IMR-90 (cell line): ENCODE measurements around the gene FAM20C.

Experiments used
- BHLHE40 ChIP-seq: fragments of 150-350 bp; IDR thresholded peaks from 2 replicates; pipeline ENCODE4 v1.6.1; 2016; ENCODE audit warnings: mild to moderate bottlenecking, low read depth, low read length
- CEBPB ChIP-seq: IDR thresholded peaks from 2 replicates; pipeline ENCODE4 v1.6.1; 2012; ENCODE audit warnings: low read depth, low read length, improper control_type of control experiment
- MAFK ChIP-seq: IDR thresholded peaks from 2 replicates; pipeline ENCODE4 v1.6.1; 2012; ENCODE audit warnings: low read depth, low read length, improper control_type of control experiment
- MAZ ChIP-seq: IDR thresholded peaks from 2 replicates; pipeline ENCODE4 v1.6.1; 2012; ENCODE audit warnings: low read depth, mild to moderate bottlenecking, low read length, improper control_type of control experiment, moderate library complexity, borderline replicate concordance
- POLR2A ChIP-seq: IDR thresholded peaks from 2 replicates; pipeline ENCODE4 v1.6.1; 2012; ENCODE audit warnings: mild to moderate bottlenecking, low read depth, low read length
- RAD21 ChIP-seq: IDR thresholded peaks from 2 replicates; pipeline ENCODE4 v1.6.1; 2012; ENCODE audit warnings: low read length, improper control_type of control experiment
- RCOR1 ChIP-seq: IDR thresholded peaks from 2 replicates; pipeline ENCODE4 v1.6.1; 2012; ENCODE audit warnings: mild to moderate bottlenecking, low read length, improper control_type of control experiment; ENCODE audit not compliant: insufficient replicate concordance
- RFX5 ChIP-seq: IDR thresholded peaks from 2 replicates; pipeline ENCODE4 v1.8.0; 2012; ENCODE audit warnings: low read depth, mild to moderate bottlenecking, low read length, moderate library complexity
- SMC3 ChIP-seq: fragments of 150-350 bp; IDR thresholded peaks from 2 replicates; pipeline ENCODE4 v1.6.1; 2016; ENCODE audit warnings: low read depth, mild to moderate bottlenecking, antibody characterized with exemption, low read length, moderate library complexity
- USF2 ChIP-seq: fragments of 150-350 bp; IDR thresholded peaks from 2 replicates; pipeline ENCODE4 v1.6.1; 2017; ENCODE audit warnings: mild to moderate bottlenecking, antibody characterized with exemption, low read length, low read depth
- TF ChIP-seq, protein P1 (sequence below): conservative IDR thresholded peaks from 2 replicates; pipeline ENCODE4 v1.5.1; 2012; ENCODE audit warnings: mild to moderate bottlenecking, low read depth, low read length, improper control_type of control experiment
- TF ChIP-seq, protein P2 (sequence below): fragments of 150-350 bp; IDR thresholded peaks from 2 replicates; pipeline ENCODE4 v1.6.1; 2016; ENCODE audit warnings: low read depth, mild to moderate bottlenecking, low read length, moderate library complexity, borderline replicate concordance

- TF ChIP-seq BHLHE40 (no peak), SMC3 (no peak), POLR2A (no peak), MAZ (no peak), RAD21 (no peak), USF2 (no peak), MAFK (no peak), RCOR1 (no peak), CEBPB (no peak), RFX5 (no peak)
- TF ChIP-seq, protein P1, sequence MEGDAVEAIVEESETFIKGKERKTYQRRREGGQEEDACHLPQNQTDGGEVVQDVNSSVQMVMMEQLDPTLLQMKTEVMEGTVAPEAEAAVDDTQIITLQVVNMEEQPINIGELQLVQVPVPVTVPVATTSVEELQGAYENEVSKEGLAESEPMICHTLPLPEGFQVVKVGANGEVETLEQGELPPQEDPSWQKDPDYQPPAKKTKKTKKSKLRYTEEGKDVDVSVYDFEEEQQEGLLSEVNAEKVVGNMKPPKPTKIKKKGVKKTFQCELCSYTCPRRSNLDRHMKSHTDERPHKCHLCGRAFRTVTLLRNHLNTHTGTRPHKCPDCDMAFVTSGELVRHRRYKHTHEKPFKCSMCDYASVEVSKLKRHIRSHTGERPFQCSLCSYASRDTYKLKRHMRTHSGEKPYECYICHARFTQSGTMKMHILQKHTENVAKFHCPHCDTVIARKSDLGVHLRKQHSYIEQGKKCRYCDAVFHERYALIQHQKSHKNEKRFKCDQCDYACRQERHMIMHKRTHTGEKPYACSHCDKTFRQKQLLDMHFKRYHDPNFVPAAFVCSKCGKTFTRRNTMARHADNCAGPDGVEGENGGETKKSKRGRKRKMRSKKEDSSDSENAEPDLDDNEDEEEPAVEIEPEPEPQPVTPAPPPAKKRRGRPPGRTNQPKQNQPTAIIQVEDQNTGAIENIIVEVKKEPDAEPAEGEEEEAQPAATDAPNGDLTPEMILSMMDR = no peak
- TF ChIP-seq, protein P2, sequence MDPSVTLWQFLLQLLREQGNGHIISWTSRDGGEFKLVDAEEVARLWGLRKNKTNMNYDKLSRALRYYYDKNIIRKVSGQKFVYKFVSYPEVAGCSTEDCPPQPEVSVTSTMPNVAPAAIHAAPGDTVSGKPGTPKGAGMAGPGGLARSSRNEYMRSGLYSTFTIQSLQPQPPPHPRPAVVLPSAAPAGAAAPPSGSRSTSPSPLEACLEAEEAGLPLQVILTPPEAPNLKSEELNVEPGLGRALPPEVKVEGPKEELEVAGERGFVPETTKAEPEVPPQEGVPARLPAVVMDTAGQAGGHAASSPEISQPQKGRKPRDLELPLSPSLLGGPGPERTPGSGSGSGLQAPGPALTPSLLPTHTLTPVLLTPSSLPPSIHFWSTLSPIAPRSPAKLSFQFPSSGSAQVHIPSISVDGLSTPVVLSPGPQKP = no peak
These were observed 20.4 kb upstream of the FAM20C start for GRCh38 chr7:171912-172515.
